IPS-18c (cell line): ENCODE results near the gene ATP2B2.

Experiments used
- H3K4me3 ChIP-seq: 2 replicates; pipeline ENCODE4 v1.7.0; 2013; ENCODE audit warnings: low read depth, mild to moderate bottlenecking, low read length, moderate library complexity; ENCODE audit not compliant: insufficient read depth
- H3K9me3 ChIP-seq: one replicate; pipeline ENCODE4 v1.6.1; 2013; ENCODE audit warnings: mild to moderate bottlenecking, low read length, moderate library complexity; ENCODE audit not compliant: control insufficient read depth, insufficient read depth

Gene ATP2B2

DNA sequence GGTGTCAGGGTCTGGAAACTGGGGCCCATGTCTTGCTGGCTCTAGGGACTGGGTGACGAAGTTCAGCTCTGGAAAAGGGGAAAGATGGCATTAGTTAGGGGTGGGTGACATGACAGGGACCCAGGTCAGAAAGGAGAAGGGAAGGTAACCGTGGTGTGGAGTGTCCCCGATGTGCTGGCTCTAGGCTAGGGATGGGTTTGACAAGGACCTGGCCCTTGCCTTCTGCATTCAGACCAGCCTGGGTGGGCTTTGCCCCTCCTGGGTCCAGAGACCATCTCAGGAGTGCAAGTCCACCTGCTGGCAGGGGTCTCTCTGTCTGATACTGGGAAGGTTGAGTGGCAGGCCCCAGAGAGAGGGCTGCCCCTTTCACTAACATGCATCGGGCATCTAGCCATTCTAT lies 28.7 kb upstream of the ATP2B2 start:
- Histone ChIP-seq H3K4me3 (no peak overlapping the region), H3K9me3 (no peaks in the 10 kb centered on the region)

DNA sequence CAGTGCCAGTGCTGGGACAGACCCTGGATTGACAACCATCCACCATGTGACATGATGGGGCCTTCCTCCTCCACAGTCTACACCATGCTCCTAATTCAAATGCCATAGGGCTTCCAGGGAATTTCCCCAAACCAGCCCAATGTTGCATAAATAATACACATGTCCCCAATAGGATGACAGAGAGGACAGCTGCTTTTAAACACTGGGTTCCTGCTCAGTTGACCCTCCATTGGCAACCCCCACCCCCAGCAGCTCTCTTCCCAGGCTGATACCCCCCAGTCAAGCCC lies 28.3 kb upstream of the ATP2B2 start:
- H3K4me3 ChIP-seq = no peak overlapping the region
- H3K9me3 ChIP-seq = no peaks in the 10 kb centered on the region

DNA sequence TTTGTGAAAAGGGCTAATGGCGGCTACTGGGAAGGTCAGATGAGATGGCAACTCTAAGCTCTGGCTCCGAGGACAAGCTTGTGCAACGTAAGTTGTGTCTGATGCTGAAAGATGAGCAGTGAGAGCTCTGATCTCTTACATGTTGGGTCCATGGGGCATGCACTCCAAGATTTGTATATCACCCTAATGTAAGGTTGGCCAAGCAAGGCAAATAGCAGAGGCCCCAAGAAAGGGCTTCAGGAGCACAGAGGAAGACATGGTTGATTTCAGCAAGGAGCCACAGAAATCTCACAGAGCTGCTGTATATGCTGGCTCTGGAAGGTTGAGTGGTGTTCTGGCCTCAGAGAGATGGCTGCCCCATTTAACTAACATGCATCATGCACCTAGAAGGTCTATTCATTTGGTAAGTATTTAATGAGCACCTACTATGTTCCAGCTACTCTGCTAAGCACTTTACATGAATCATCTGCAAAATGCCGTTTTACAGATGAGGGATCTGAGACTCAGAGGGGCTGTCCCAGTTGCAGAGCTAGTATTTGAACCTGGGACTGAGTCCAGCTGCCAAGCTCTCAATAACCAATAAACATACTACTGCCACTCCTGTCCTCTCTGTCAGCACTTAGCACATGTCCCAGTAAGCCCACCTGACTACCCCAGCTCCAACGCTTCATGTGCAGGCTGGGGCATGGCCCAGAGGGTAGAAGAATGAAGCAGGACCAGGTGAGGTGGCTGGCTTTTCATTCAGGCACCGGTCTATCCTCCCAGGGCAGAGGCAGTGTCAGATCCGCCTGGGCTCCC lies 27.8 kb upstream of the ATP2B2 start:
- H3K4me3 ChIP-seq = no peak overlapping the region
- no peaks in the 10 kb centered on the region for H3K9me3 ChIP-seq

DNA sequence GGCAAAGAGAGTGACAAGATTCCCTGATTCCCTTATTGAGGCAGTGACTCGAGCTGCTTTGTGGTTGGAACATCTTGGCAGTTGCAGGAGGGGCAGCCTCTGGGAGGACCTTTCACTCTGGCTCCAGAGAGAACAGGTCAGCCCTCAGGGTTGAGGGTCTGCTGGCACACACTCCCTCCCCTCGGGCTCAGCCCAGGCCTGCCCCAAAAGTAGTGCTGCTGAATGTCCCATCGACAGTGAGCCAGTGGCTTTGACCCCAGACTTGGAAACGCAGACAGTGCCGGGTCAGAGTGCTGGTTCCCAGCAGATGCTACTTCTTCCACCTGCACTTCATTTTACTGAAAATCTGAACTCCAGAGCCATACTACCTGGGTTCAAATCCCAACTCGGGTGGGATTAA lies 25.6 kb upstream of the ATP2B2 start:
- H3K9me3 ChIP-seq = no peaks in the 10 kb centered on the region
- H3K4me3 ChIP-seq = no peak overlapping the region

DNA sequence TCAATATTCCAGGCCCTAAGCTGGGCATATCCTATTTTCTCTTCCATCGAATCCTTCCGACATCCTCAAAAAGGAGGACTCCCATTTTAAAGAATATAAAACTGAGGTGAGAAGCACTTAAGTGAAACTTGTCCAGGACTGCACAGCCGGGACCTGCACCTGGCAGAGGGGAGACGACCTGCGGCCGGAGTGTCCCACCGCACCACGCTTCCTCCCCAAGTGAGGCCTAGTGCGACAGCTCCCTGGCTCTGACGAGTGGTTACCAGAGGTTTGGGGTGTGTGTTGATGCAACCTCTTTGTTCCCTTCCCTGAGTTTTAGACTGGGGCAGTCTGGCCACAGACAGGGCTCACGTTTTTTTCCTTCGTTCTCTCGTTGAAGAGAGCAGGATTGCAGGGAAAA lies 24.9 kb upstream of the ATP2B2 start:
- Histone ChIP-seq H3K9me3 (no peaks in the 10 kb centered on the region), H3K4me3 (no peak overlapping the region)

DNA sequence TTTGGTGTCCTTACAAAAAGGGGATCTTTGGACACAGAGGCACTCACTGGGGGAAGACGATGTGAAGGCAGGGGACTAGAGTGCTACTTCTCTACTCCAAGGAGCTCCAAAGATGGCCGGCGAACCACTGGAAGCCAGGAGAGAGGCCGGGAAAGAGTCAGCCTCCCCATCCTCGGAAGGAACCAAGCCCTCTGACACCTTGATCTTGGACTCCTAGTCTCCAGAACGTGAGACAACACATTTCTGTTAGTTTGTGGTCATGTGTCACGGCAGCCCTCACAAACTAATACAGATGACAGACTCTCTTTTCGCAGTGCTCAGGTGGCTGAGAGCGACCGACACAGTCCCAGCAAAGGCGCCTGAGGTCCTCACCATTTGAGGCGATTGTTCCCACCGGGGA lies 24.4 kb upstream of the ATP2B2 start:
- Histone ChIP-seq H3K9me3 (no peaks in the 10 kb centered on the region), H3K4me3 (no peak overlapping the region)

DNA sequence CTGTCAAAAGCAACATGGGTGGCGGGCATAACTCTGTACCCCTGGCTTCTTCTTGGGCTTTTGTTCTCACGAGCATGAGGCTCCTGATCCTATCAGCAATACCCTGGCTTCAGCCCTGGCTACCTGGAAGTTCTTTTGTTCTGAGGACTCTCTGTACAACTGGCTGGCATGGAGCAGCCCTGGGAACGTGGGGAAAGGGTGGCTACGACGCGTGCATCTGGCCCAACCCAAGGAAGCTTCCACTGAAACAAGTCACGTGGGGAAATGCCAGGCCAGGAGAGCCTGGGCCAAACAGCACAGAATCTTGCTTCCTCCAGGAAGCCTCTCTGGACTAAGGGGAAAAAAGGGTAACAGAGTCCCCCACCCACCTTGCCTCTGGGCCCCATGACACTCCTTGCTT lies 22.7 kb upstream of the ATP2B2 start:
- Histone ChIP-seq H3K9me3 (no peaks in the 10 kb centered on the region), H3K4me3 (no peak overlapping the region)

DNA sequence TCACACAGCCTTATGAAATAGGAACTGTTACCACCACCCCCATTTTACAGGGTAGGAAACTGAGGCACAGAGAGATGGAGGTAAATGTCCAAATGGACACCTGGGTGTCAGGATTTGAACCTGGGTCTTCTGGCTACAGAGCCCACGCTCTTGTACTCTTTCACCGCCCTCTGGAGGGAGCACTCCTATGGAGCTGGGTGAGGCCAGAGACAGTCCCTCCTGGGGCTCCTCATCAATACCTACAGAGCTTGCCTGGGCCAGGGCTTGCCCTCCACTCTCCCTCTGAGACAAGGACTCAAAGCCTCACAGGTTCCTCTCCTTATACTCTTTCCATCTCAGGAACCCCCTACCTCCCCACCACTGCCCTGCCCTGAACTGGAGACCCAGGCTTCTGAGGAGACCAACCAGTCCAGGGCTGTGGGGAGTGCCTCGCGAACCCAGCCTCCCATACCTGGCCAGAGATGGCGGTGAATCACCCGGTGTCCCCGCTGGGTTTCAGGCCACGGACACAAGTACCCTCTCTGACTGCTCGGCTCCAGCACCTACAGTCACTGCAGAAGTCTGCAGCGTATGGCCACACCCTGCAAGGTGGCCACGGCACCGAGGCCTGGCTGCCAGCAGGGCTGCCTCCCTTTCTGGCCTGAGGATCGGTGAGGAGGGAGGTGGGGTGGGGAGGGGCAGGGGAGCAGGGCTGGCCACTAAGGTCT lies 22.1 kb upstream of the ATP2B2 start:
- H3K9me3 ChIP-seq = no peaks in the 10 kb centered on the region
- H3K4me3 ChIP-seq = no peak overlapping the region

DNA sequence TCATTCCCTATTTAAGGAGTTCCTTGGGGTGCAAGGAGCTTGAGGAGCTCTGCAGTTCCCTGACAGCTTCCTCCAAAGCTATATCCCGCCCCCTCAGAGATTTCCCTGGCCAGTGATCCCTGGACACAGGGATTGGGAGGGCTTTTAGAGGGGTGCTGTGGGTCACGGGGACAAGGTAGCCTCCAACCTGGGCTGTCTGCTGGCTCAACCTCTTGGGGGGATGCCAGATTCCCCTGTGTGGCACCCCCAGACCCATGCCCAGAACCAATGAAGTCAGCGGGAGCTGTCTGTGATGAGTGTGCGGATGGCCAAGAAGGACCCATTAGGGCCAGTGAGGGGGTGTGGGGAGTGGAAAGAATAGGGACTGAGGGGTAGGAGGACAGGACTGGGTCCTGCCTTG lies 21.0 kb upstream of the ATP2B2 start:
- no peaks in the 10 kb centered on the region for H3K9me3 ChIP-seq
- no peak overlapping the region for H3K4me3 ChIP-seq

DNA sequence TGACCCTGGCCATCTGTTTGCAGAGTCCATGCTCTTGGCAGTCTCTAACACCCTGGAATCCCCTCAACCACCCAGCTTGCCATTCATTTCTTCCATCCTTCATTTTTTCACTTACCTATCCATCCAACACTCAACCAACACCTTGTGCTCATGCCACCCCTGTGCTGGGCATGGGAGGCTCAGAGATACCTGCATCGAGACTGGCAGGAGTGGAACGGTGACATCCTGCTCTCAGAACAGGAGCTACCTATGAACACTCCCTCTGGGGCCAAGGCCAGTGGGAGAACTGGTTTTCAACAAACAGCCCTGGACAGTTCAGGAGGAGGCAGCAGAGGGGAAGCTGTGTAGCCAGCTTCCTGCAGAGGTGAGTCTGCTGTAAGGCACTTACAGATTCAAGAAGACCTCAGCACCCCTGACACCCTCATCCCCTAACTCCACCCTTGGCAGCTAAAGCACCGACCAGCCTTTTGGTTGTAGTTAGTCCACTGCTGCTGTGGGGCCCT lies 19.5 kb upstream of the ATP2B2 start:
- H3K4me3 ChIP-seq = no peak overlapping the region
- no peaks in the 10 kb centered on the region for H3K9me3 ChIP-seq

DNA sequence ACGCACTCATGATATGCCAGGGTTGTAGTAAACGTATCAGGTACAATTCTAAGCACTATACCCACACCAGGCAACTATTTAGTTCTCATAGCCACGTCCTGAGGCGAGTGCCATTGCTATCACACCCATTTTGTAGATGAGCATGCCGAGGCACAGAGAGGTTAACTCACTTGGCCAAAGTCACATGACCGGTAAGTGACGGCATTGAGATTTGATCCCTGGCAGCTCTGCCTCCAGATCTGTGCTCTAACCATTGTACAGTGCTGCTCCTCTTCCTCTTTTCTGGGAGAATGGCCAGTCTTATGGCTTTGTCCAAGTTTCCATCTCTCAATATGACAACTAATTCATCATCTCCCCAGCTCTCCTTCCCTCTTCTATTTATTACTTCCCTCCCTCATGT lies 18.9 kb upstream of the ATP2B2 start:
- H3K4me3 ChIP-seq = no peak overlapping the region

DNA sequence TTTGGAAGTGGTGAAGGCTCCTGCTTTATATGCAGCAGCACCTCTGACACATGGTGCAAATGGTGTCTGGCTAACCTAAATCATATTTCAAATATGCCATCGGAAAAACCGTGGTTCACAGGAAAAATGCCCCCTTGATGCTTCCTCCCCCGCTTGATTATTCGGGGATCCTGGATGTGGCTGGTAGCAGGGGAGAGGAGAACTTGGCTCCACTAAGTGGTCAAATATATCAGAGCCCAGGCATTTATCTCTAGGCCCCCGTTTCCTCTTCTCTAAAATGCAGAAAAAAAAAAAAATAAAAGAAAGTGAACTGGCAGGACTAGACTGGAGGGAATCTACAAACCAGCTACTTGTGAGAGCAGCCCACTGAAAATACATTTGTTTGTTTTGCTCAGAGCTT lies 18.2 kb upstream of the ATP2B2 start:
- H3K9me3 ChIP-seq = no peaks in the 10 kb centered on the region
- no peak overlapping the region for H3K4me3 ChIP-seq

More for the DNA sequence above, 18.9 kb upstream of the ATP2B2 start:
- H3K9me3 ChIP-seq = no peaks in the 10 kb centered on the region

DNA sequence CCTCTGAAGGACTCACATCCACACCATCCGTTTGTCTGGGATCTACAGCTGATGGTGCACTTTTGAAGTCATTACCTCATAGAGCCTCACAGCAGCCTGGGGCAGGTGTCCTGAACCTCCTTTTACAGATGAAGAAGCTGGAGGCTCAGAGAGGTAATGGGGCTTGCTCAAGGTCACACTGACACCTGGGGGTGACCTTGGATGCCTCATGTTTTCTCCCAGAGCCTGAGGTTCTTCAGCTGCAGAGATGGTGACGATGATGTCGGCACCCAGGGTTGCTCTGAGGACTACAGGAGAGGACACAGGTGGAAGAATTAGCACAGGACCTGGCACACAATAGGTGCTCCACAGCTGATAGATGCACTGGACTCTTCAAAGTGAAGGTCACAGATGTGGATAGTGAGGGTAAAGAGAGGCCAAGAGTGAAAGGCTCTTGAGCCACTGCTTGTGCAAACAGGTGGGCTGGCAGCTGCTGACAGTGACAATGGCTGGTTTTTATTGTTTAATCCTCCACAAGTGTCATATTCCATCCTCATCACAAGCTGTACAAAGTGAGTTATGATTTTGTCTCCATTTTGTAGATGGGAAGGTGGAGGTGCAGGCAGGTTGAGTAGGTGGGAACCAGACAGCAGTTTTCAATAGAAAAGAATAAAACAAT lies 17.4 kb upstream of the ATP2B2 start:
- H3K4me3 ChIP-seq = no peak overlapping the region

DNA sequence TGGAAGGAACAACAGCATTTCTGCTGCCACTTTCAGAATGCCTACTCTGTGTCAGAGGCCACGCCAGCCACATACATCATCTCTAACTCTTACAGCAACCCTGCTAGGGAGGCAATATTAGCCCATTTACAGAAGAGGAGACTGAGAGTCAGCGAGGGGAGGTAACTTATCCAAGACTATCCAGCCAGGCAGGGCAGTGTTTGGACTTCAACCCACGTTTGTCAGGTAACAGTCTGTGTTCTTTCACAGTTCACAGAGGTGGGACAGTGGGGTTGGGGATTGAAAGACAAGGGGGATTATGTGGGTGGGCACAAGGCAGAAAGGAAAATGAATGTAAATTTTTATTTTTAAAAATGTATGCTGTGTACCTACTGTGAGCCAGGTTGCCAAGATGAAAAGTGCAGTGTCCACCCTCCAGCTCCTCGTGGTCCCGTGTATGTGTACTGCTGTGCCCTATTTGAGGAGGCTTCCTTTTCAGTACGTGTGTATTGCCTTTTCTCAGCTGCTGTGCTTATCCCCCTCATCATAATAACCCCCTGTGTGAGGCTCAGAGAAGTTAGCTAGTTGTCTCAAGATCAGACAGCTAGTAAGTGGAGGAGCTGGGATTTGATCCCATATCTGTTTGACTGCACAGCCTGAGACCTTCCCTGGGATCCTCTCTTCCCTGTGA lies 16.5 kb upstream of the ATP2B2 start:
- Histone ChIP-seq H3K9me3 (no peaks in the 10 kb centered on the region), H3K4me3 (no peak overlapping the region)

More for the DNA sequence above, 17.4 kb upstream of the ATP2B2 start:
- no peaks in the 10 kb centered on the region for H3K9me3 ChIP-seq

DNA sequence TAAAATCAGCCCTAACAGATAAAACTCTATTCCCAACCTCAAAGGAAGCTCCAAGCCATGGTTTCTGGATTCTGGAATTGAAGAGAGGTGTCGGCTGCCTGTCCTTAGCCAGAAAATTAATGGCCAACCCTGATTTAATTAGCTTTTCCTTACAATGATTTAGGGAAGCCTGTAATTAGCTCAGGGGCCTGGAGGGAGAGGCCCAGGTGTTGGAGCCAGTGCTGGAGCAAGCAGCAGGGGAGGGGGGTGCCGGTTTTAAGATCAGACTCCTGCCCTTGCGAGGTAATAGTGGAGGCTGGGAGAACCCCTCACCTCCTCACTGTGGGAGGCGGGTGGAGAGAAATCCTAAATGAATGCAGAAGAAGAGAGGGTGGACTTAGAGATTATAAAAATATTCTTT lies 14.7 kb upstream of the ATP2B2 start:
- H3K4me3 ChIP-seq = no peak overlapping the region

DNA sequence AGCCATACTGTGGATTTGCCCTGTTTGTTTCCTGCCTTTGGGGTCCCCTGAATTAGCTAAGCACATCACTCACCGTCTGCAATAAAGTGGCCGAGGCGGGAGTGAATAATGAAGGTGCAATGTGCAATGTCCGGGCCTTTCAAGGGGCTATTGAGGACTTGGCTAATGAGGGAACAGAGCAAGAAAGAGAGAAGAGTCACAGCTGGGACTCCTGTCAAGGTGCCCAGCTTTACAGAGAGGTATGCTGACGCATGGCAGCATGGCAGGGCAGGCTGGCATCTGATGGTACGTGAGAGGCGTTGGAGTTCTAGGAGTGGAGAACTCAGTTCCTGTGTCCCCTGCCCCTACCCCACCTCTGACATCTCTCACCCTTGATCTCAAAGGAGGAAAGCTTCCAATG lies 13.8 kb upstream of the ATP2B2 start:
- no peak overlapping the region for H3K4me3 ChIP-seq
- H3K9me3 ChIP-seq = no peaks in the 10 kb centered on the region

More for the DNA sequence above, 14.7 kb upstream of the ATP2B2 start:
- no peaks in the 10 kb centered on the region for H3K9me3 ChIP-seq

DNA sequence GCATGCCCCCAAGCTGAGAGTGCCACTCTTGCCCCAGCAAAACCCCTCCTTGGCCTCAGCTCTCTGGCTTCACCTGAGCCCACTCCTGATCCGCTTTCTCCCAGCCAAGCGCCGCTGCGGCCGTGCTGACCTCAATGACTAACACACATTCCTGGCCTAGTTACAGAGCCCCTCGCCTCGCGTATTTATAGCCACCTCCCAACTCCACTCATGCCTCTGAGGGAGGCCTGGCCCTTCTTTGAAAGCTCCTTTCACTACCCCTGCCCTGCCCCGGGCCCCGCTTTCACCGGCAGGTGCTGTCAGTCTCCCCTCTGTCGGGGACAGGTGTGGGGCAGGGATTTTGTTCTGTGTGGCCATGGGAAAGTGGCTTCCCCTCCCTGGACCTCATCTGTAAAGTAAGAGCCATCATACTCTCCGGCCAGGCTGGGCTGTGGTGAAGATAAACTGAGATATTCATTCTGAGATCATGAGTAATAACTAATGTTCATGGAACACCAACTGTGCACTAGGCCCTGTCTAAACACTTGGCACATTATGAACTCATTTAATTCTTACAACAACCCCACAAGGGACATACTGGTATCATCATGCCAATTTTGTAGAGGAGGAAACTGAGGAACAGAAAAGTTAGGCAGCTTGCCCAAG lies 13.2 kb upstream of the ATP2B2 start:
- H3K4me3 ChIP-seq = no peak overlapping the region
- H3K9me3 ChIP-seq = no peaks in the 10 kb centered on the region
